HG03064 (cell line): ENCODE results near the gene XPNPEP1.

Experiments used
- ATAC-seq: cut with Tn5 transposase; IDR thresholded peaks from one replicate; pipeline ENCODE4 v1.9.1; 2021; ENCODE audit warnings: low read depth; ENCODE audit not compliant: unreplicated experiment

XPNPEP1 gene

GRCh38 chr10:109875151-109875568 lies 48.2 kb downstream of the XPNPEP1 start:
- ATAC-seq: no peak

- no peak for ATAC-seq
Observed at GRCh38 chr10:109871476-109871875, 51.8 kb downstream of the XPNPEP1 start.

- no peak for ATAC-seq
Observed at GRCh38 chr10:109866995-109867635, 56.2 kb downstream of the XPNPEP1 start.

GRCh38 chr10:109866168-109866994 lies 56.9 kb downstream of the XPNPEP1 start:
- ATAC-seq: no peak

GRCh38 chr10:109863775-109864174 lies 59.5 kb downstream of the XPNPEP1 start:
- ATAC-seq: no peak

GRCh38 chr10:109862738-109863137 lies 60.6 kb downstream of the XPNPEP1 start:
- no peak for ATAC-seq

- ATAC-seq: no peak
Observed at GRCh38 chr10:109862041-109862440, 61.3 kb downstream of the XPNPEP1 start.

- ATAC-seq: no peak
Observed at GRCh38 chr10:109861081-109861480, 62.2 kb downstream of the XPNPEP1 start.

- ATAC-seq: no peak
Observed at GRCh38 chr10:109859221-109859620, 64.1 kb downstream of the XPNPEP1 start.

GRCh38 chr10:109855746-109856145 lies 67.6 kb downstream of the XPNPEP1 start:
- ATAC-seq: no peak

GRCh38 chr10:109853921-109854320 lies 69.4 kb downstream of the XPNPEP1 start:
- no peak for ATAC-seq

- ATAC-seq: no peak
Observed at GRCh38 chr10:109852475-109853037, 70.8 kb downstream of the XPNPEP1 start.

- no peak for ATAC-seq
Observed at GRCh38 chr10:109851616-109852474, 71.5 kb downstream of the XPNPEP1 start.

GRCh38 chr10:109846832-109847231 lies 76.5 kb downstream of the XPNPEP1 start:
- ATAC-seq: no peak

- ATAC-seq: no peak
Observed at GRCh38 chr10:109845308-109845707, 78.0 kb downstream of the XPNPEP1 start.

- no peak for ATAC-seq
Observed at GRCh38 chr10:109838592-109839244, 84.6 kb downstream of the XPNPEP1 start.

GRCh38 chr10:109837384-109837783 lies 85.9 kb downstream of the XPNPEP1 start:
- ATAC-seq: no peak

GRCh38 chr10:109835257-109835656 lies 88.1 kb downstream of the XPNPEP1 start:
- ATAC-seq: no peak

- no peak for ATAC-seq
Observed at GRCh38 chr10:109831846-109832245, 91.5 kb downstream of the XPNPEP1 start.

- ATAC-seq: no peak
Observed at GRCh38 chr10:109824206-109824605, 99.1 kb downstream of the XPNPEP1 start.
